Heart right ventricle (tissue), 16 donors: ENCODE data around the gene MGLL. TPM values are rescaled to one million over a fixed set of nuclear protein-coding genes. Genes with fewer than 3 reads are reported as not detected.
A peak's percentile ranks its signal among the peaks of the same experiment; 100 is the strongest.

ENCODE experiments used
- ATAC-seq, 8 donors: fragments of 200-7000 bp; cut with Tn5 transposase; one replicate each; pipeline ENCODE4 v1.9.1; 2020; ENCODE audit warnings: mild to moderate bottlenecking in 8 of 8, moderate library complexity in 8 of 8, moderate number of reproducible peaks in 1 of 8
- DNase-seq, 2 donors: peaks; one replicate each; pipeline ENCODE4 v3.0.0-alpha.2; 2020
- H3K27ac ChIP-seq, 10 donors: fragments of 200-600 bp; sonication (generic) in 2 of 10; one replicate each; pipeline versions ENCODE4 v1.5.0 to v1.8.0; 2020 to 2022; ENCODE audit warnings: mild to moderate bottlenecking in 3 of 10
- H3K27me3 ChIP-seq, 7 donors: fragments of 200-600 bp; one replicate each; pipeline ENCODE4 v1.8.0; 2021 to 2022; ENCODE audit warnings: mild to moderate bottlenecking in 2 of 7
- H3K36me3 ChIP-seq, 9 donors: fragments of 200-600 bp; sonication (generic) in 1 of 9; one replicate each; pipeline versions ENCODE4 v1.5.0 to v1.8.0; 2020 to 2022; ENCODE audit warnings: mild to moderate bottlenecking in 2 of 9
- H3K4me1 ChIP-seq, 9 donors: fragments of 200-600 bp; sonication (generic) in 1 of 9; one replicate each; pipeline versions ENCODE4 v1.5.0 to v1.8.0; 2020 to 2022; ENCODE audit warnings: mild to moderate bottlenecking in 4 of 9
- H3K4me3 ChIP-seq, 10 donors: fragments of 200-600 bp; sonication (generic) in 2 of 10; one replicate each; pipeline versions ENCODE4 v1.5.0 to v1.8.0; 2020 to 2022; ENCODE audit warnings: mild to moderate bottlenecking in 7 of 10, moderate library complexity in 2 of 10
- H3K9me3 ChIP-seq, 11 donors: fragments of 200-600 bp in 10 of 11; sonication (generic) in 2 of 11; one replicate each; pipeline versions ENCODE4 v1.5.0 to v1.8.0; 2013 to 2022; ENCODE audit warnings: mild to moderate bottlenecking in 2 of 11, control low read depth in 1 of 11, moderate library complexity in 1 of 11
- CTCF ChIP-seq, 9 donors: fragments of 200-600 bp; sonication (generic) in 2 of 9; IDR thresholded peaks; one replicate each; pipeline versions ENCODE4 v1.5.0 to v1.8.0; 2021 to 2022; ENCODE audit warnings: antibody characterized with exemption in 9 of 9, mild to moderate bottlenecking in 5 of 9, moderate library complexity in 1 of 9
- WGBS, 2 donors: extraction: QIAGEN DNeasy Blood & Tissue Kit; methylation state at CpG; one replicate each; pipeline ENCODE4 v1.1.7; 2013; ENCODE audit warnings: inconsistent platforms in 1 of 2; 5-methylcytosine and 5-hydroxymethylcytosine counted together
- intact Hi-C, 10 donors: fragments of 100-400 bp; cut with DNase I; formaldehyde crosslinking; loops; one replicate each; pipeline versions ENCODE4 v1.11.1 to v1.14.2; 2022
- polyA plus RNA-seq, 2 donors: library from polyadenylated mRNA; stranded (reverse); fragments of 200-250 nt; gene quantifications; one replicate each; pipeline ENCODE4 v1.2.3, GENCODE V29; 2013
- total RNA-seq, 10 donors: library from RNA; stranded (reverse); fragmentation: NEBNext Ultra II Directional in 3 of 10; extraction: Animal tissue kit (Norgen Biotek cat#: 25700) in 3 of 10; gene quantifications; one replicate each; pipeline versions ENCODE4 v1.2.1 to v1.2.4, GENCODE V29; 2021 to 2023
- donor health status: Arrhythmogenic right ventricular cardiomyopathy.
- donor health status: ischemic (EF 13 %, LVEDD 7.1; RV severe dilation, severe dysfunction).
- donor health status: healthy with polysubstance abuse.
- donor health status: DM: no; HTN: yes; CAD: no.
- donor health status: DM: no; HTN: no; CAD: no.
- donor health status: ischemic (EF 25% LVEDD 6.9; RV normal size, moderate dysfunction).
- donor health status: ischemic (EF 25% LVEDD 5.7; RV mildly dilated, moderate dysfunction).
- donor health status: healthy.
- donor health status: DM: yes; HTN: yes; CAD: no.
- donor health status: Ischemic cardiomyopathy.
- donor health status: ischemic (EF 35%, LVEDD 5.7; RV mildly dilated, moderate dysfunction).
- donor health status: nonischemic (EF 11% LVEDD 7.7; RV severe dilation, severe dysfunction).
- donor health status: DM: yes; HTN: yes; CAD: no.
- donor health status: PGD.
- donor health status: ischemic (EF 29% LVEDD 5.4; RV normal size, mild dysfunction).
- donor health status: nonischemic (EF 23%, LVEDD 6.1; RV moderate dilation, normal function).

Gene MGLL
- total and polyA plus RNA-seq, 12 donors, result 35.7 to 103 (median 65.2) TPM

GRCh38 chr3:127652246-127652995 lies 169.9 kb downstream of the MGLL start:
- peak; percentile 79 to 97 (median 94) for TF ChIP-seq CTCF (IDR thresholded peaks at IDR 0.05)
- DNase-seq (peak in 1 of 2 donors; percentile 38), ATAC-seq (peak; percentile 84 to 93 (median 89))
- H3K4me3 ChIP-seq, result no peak overlapping the region
- H3K27me3 ChIP-seq, result no peaks in the 10 kb centered on the region
- H3K27ac ChIP-seq, result no peak overlapping the region
- intact Hi-C loops, result loop anchor here (1.0 to 10.0 kb wide), 10 partner anchors 170 to 402 kb away; partner anchors contain the start of genes SEC61A1 (in 2 of the 10) and MGLL (in 1 of the 10)
- peaks cover 0 to 12% (median 4%) of the 10 kb centered on the region in 9 donors for H3K4me1 ChIP-seq
- no peaks in the 10 kb centered on the region for H3K36me3 ChIP-seq
- WGBS, 2 donors, result 54 to 61% methylated on average over 13 of the region's 13 CpGs
- no peaks in the 10 kb centered on the region for H3K9me3 ChIP-seq

- no peaks in the 10 kb centered on the region for H3K36me3 ChIP-seq
- peak in 5 of 8 donors; percentile 8 to 23 (median 13) for ATAC-seq
- H3K4me1 ChIP-seq, result peaks cover 0 to 12% (median 4%) of the 10 kb centered on the region in 9 donors
- no peaks in the 10 kb centered on the region for H3K27me3 ChIP-seq
- WGBS, 2 donors, result 76 to 77% methylated on average over 8 of the region's 8 CpGs
- intact Hi-C loops, result loop anchor here (1.0 to 10.0 kb wide), 10 partner anchors 171 to 403 kb away; partner anchors contain the start of genes SEC61A1 (in 2 of the 10) and MGLL (in 1 of the 10)
- H3K27ac ChIP-seq, result no peak overlapping the region
- H3K4me3 ChIP-seq, result no peak overlapping the region
- H3K9me3 ChIP-seq, result no peaks in the 10 kb centered on the region
- no peak for TF ChIP-seq CTCF (IDR thresholded peaks at IDR 0.05)
- no peak for DNase-seq
Observed at GRCh38 chr3:127651516-127652172, 170.7 kb downstream of the MGLL start.

- Histone ChIP-seq H3K27me3 (no peaks in the 10 kb centered on the region), H3K4me1 (peaks cover 0 to 7% (median 4%) of the 10 kb centered on the region in 9 donors), H3K27ac (no peak overlapping the region), H3K9me3 (no peaks in the 10 kb centered on the region), H3K36me3 (no peaks in the 10 kb centered on the region), H3K4me3 (no peak overlapping the region)
- WGBS, 2 donors, result 95 to 97% methylated on average over 4 of the region's 4 CpGs
- DNase-seq (no peak), ATAC-seq (no peak)
- intact Hi-C loops, result loop anchor here in 8 of 10 donors (5.0 to 10.0 kb wide), 3 partner anchors 182 to 405 kb away; partner anchors contain the start of gene SEC61A1 (in 2 of the 8)
- TF ChIP-seq CTCF (IDR thresholded peaks at IDR 0.05), result no peak
Observed at GRCh38 chr3:127650236-127650635, 172.1 kb downstream of the MGLL start.

- no peak for TF ChIP-seq CTCF (IDR thresholded peaks at IDR 0.05)
- intact Hi-C loops, result no loop called here
Observed at GRCh38 chr3:127647845-127648204, 174.5 kb downstream of the MGLL start.

More at GRCh38 chr3:127647845-127648204, 174.5 kb downstream of the MGLL start:
- H3K27me3 ChIP-seq, result no peaks in the 10 kb centered on the region
- no peaks in the 10 kb centered on the region for H3K36me3 ChIP-seq
- no peak for DNase-seq
- no peaks in the 10 kb centered on the region for H3K9me3 ChIP-seq
- no peak overlapping the region for H3K27ac ChIP-seq
- H3K4me1 ChIP-seq, result peaks cover 0 to 7% (median 4%) of the 10 kb centered on the region in 9 donors
- no peak overlapping the region for H3K4me3 ChIP-seq
- no peak for ATAC-seq
